Measurements from ENCODE around the gene CACHD1.
"Not testable (repeated sequence)": the region's sequence is repeated elsewhere in the genome, so short reads cannot be mapped to it uniquely, and the experiment has no call there.

The CACHD1 gene

DNA sequence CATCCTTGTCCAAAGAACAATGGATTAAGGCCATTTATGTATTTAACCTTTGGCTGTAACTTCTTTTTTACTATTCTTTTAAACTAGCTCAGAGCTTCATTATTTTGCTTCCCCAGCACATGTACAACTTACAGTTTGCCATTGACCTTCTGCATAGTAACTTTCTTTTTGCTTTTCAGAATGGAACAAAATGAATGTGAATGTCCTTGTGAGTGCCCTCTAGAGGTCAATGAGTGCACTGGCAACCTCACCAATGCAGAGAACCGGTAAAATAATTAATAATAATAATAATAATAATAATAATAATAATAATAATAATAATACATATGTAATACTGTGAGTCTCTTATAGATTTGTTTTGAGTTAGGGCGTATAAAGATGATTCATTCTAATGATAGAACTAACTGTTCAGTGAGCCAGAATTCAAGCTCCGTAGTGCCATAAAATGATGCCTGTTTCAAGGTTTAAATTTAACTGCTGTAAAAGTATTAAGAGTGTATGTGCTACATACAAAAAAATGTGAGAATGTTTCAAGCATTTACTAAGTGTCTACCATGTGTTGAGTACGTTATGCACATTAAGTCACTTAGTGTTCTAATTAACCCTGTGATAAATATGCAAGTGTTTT is 205.9 kb downstream of the CACHD1 start:
- peak; percentile 86 for DNase-seq

DNA sequence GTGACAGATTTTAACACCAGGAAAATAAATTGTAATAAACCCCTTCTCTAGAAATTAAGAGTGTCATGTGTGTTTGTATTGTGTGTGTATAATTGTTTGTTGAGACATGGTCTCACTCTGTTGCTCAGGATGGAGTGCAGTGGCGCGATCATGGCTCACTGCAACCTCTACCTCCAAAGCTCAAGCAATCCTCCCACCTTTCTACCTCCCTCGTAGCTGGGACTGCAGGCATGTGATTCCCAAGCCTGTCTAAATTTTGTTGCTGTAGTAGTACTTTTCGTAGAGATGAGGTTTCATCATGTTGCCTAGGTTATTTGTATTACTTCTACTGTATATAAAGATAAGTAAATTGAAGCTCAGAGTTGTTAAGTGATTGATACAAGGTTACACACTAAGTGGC is 206.5 kb downstream of the CACHD1 start:
- DNase-seq = peak; percentile 77

DNA sequence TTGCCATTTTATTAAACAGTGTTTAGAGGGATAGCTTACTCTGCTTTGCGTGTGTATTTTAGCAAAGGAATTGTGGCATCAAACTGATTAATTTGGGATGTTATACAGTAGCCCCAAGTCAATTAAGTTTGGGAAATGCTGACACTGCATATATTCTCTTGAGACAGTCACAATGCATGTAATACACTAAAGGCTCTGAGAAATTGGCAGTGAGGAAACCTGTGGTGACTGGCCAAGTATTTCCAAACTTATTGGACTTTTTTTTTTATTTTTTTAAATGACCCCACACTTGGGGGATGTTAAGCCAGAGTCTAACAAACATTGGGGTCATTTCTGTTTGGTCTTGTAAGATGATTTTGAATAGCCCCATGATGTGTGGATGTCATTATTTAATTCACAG is 207.6 kb downstream of the CACHD1 start:
- no peak for DNase-seq

DNA sequence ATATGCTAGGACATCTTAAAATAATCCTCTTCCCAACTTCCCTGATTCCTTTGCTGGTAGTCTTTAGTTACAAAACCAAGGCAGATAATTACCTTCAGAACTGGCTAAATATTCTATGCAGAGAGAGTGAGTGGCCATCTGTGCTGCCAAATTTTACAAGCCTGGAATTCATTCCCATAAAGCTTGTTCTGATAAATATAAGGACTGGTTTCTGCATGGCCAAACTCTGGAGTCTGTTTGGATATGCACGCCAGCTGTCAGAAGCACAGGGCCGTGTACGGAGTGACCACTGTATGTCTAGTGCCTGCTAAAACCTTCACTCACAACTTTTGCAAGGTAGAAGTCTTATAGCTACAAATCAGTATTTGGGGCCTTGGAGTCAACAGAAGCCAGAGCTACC is 208.4 kb downstream of the CACHD1 start:
- DNase-seq = no peak

DNA sequence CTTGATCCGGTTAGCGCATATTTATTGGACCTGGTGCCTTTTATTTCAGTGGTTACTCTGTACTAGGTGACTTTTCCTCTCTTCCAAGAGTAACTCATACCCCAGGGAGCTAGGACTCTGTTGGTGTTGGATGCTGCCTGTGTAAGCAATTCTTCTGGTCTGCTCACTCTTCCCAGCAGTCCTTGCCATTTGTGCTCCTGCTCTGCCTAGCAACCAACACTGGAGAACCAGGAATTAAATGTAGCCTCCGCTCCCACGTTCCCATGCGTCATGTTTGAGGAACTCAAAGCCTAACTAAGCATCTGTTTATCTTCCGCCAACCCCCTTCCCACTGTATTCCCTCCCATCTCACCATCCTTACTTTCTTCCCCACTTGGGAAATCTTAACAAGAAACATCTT is 209.2 kb downstream of the CACHD1 start:
- DNase-seq = no peak

DNA sequence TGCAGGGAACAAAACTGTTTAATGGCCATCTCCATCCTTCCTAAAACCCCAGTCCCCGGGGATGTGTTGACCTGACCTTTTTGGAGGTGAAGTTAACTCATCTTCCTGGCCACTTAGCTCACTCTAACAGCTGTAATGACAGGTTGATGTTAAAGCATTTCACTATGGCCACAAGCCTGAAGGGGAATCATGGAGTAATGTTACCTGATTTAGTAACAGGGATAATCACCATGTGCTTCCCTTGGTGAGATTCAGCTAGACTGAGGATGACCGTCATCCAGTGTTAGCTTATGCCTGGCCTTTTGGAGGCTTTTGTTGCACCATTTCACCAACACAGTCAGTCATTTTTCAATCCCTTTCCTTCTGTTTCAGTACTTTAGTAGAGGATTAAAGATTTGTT is 210.7 kb downstream of the CACHD1 start:
- DNase-seq = no peak

DNA sequence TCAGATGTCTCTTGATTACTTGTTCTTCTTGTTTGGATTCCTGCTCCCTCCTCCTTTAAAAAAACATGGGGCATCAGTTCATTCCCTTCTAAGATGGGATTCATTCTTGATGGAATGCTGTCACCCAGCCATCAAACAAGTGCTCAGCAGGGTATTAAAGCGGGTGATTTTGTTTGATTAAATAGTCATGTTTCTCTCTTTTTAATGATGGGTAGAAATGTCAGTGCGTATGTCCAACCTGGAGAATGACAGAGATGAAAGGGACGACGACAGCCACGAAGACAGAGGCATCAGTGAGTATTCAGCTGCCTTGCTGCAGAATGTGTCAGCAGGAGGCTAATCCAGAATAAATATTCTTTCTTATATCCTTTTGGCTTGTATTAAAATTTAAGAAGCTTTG is 211.1 kb downstream of the CACHD1 start:
- no peak for DNase-seq

DNA sequence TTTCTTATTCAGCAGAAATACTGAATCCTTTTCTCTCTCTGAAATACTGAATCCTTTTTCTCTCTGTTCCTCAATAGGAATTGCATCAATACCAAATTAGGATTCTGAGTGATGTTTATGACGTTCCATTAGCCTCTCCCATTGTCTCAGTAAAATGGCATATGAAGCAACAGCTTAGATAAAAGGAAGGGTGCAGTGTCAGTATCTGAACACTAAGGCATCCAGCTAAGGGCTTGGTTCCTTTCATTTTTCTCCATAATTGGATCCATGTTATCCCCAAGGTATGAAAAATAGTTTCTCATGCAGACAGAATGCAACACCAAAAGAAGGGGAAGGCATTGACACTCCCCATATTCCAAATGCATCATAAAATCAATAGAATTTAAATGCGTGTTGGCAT is 213.5 kb downstream of the CACHD1 start:
- no peak for DNase-seq

DNA sequence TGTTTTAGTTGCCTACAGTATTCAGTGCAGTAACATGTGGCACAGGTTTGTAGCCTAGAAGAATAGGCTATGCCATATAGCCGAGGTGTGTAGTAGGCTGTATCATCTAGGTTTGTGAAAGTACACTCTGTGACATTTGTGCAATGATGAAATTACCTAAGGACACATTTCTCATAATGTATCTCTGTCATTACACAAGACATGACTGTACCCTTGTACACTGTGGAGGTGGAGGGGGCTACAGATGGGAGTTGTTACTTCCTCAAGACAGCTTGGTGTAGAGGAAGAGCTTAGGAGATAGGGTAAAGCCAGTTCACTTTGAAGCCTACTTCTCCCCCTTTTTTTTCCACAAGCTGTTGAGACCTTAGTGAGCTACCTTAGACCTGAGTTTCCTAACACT is 215.3 kb downstream of the CACHD1 start:
- DNase-seq = no peak

DNA sequence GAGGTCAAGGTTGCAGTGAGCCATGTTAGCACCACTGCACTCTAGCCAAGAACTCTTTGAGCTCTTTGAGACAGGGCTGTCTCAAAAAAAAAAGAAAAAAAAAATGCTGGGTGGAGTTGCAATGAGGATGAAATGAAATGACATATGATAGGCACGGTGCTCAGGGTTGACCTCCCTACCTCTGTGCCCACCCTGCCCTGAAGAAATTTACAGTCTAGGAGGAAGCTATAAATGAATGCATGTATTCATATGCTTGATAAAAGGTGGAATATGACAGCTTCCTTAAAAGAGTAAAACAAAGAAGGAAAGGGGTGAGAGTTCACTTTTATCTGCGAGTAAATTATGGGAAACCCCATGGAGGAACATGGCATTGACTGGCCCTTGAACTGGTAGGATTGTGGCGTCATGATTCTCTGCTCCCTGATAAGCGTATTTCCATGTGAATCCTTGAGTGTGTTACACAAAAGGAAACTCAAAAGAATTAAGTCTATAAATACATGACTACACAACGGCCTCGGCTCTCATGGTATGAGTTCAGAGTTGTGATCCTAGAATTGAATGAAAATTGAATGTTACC is 215.9 kb downstream of the CACHD1 start:
- no peak for DNase-seq

DNA sequence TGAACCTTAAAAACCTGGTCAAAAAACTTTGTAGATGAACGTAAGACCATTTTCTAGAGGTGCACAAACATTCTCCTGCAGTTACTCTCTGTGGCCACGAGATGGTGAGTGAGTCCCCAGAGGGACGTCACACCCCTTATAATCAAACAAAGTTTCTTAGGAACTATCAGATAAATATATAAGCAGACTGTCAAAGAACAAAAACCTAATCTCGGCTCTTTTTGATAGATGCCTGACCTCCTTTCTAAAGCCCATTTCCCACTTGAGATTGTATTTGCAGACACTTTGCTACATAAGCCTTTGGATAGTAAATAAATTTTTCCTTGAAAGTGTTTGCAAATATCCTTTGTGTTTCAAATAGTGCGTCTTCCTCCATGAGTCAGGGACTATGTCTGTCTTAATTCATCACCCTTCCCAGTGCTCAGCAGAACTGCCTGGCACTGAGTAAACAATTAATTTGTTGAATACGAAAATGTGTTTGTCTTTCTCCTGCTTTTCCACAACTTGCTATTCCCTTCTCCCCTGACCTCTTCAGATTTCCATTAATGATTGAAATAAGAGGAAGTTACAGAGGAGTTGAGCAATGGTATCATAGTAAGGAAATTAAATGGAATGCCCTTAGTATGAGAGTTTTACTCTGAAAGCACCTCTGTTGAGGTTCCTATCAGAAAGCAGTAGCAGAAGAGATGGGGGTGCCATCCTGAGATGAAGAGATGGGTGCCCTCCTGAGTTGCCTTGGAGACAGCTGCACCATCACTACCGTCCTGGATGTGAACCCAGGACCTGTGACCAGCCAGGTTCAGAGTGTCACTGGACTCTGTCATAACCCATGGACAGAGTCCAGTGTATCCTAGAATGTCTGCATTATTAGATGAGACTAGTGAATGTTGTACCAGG is 217.1 kb downstream of the CACHD1 start:
- peak; percentile 85 for DNase-seq

DNA sequence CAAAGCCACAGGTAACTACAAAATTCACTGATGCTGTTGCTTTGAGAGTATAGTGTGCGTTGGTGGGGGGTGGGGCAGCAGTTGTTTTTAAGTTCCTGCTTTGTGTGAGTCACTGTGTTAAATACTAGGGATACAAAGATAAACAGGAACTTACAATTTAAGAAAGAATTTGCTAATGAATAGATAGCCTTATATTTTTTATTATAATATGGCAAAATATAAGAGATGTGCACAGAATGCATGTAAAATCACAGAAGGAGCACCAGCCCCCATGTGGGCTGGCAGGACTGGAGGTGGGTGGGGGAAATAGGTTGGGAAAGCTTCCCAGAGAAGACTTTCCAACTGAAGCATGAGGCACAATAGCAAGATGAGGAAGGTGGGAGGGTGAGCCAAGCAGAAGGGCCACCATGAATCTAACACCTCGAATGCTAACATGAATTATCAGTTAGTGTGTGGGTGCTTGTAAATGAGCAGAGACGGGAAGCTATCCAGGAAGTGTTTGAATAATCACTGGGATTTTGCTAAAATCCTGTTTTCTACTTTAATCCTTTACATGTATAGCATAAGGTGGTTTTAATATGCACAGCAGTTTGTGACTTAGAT is 217.9 kb downstream of the CACHD1 start:
- DNase-seq = peak; percentile 58

DNA sequence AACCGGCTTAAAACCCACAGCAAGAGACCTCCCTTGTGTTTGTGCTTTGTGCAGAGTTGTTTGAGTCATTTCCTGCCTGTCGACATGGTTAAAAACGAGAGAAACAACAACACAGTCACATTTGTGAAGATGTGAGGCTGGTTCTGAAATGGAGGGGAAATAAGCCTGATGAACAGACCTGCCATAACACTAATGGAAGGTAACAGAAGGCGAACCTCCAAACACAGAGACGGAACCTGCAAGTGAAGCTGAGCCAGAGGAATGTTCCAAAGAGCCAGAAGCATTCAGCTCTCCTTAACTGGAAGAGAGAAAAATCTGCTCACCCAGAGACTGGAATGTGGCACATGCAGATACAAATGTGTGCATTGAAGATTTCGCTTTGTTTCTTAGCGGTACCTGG is 221.7 kb downstream of the CACHD1 start:
- DNase-seq = no peak

DNA sequence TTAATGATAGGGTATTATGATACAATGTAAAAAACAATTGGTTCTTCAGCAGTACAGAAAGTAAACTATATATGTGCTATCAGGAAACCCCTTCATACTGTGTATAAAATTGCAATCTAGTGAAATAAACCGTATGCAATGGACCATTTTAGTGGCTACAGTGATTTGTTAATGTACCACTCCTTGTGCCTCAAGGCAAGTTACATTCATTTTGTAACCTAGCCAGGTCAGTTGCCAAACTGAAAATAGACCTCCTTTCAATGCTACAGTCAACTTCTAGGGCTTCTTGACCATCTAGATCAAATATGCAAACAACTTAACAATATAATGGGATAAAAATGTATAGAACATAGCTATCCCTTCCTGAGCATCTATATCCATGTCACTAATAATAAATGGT is 223.0 kb downstream of the CACHD1 start:
- DNase-seq = no peak

DNA sequence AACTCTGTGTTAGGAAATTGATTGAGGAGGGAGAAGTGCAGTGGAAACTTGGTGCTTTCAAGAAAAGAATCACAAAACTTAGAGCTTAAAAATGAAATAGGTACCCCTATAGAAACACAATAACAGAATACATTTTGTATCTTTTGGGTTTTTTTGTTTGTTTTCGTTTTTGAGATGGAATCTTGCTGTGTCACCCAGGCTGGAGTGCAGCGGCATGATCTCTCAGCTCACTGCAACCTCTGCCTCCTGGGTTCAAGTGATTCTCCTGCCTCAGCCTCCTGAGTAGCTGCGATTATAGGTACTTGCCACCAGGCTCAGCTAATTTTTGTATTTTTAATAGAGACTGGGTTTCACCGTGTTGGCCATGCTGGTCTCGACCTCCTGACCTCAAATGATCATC is 223.5 kb downstream of the CACHD1 start:
- no peak for DNase-seq

DNA sequence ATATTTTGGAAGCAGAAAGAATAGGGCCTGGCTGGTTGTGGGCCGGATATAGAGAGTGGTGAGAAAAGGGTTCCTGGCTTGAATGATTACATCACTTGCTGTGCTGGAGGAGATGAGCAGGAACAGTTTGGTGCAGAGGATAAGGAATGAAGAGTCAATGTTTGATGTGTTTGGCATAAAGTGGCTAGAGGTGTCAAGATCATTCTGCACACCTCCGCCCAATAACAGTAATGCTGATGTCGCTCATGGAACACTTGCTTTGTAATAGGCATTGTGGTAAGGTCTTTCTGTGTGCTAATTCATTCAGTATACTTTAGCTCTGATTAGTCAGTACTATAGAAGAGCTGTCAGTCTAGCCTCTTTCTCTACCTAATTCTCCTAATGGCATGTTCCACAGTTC is 226.9 kb downstream of the CACHD1 start:
- no peak for DNase-seq

DNA sequence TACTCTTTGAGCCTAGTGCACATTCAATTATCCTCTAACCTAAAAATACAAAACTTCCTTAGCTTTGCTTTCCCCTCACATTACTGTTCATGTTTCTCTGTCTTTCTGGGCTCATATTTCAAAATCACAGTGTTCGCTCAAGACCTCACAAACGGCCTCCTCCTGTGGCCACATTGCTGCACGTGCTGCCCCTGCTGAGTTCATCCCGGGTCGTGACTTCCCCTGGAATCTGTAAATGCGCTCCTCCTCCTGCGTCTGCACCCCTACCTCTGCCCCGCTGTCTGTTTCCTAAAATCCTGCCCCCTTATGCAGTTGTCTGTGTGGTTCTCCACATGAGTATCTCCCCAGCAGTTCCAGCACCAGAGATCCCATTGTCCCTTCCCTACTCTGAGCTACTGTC is 229.4 kb downstream of the CACHD1 start:
- no peak for DNase-seq

DNA sequence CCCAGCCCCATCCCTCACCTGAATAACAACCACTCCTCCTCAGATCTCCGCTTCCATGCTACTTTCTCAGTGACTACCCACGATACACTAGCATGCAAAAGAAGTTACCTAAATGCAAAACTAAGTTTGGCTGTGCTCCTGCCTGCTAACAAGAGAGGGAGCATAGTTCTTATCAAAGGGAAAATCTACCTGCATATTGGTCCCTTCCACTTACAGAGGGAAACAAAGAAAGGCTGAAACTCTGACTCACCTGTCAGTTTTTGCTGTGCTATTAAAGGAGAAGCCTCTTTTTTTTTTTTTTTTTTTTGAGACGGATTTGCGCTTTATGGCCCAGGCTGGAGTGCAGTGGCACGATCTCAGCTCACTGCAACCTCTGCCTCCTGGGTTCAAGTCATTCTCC is 231.1 kb downstream of the CACHD1 start:
- peak; percentile 54 for DNase-seq

DNA sequence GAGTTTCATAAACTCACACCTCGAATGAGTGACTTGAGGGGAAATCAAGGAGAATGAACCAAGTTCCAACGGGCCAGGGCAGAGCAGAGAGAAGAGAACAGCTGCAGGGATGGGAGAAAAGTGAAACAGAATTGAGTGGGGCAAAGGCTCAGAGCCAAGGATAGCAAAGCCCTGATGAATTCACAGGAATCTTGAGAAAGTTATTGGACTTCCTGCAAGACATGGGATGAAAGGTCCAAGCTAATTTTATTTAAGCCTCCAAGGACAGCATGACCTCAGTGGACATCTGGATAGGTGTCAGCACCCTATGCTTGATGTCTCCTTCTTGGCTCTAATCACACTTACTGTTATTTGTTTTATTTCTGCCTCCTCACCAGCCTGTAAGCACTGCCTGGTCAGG is 232.0 kb downstream of the CACHD1 start:
- DNase-seq = no peak

DNA sequence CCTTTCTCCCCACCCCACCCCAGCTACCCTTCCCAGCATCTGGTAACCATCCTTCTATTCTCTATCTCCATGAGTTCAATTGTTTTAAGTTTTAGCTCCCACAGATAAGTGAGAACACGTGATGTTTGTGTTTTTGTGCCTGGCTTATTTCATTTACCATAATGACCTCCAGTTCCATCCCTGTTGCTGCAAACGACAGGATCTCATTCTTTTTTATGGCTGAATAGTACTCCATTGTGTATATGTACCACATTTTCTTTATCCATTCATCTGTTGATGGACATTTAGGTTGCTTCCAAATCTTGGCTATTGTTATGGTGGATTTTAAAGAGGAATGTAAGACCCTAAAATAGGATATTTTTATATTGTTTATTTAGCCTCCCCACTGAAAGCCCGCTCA is 232.7 kb downstream of the CACHD1 start:
- not testable (repeated sequence) for DNase-seq

DNA sequence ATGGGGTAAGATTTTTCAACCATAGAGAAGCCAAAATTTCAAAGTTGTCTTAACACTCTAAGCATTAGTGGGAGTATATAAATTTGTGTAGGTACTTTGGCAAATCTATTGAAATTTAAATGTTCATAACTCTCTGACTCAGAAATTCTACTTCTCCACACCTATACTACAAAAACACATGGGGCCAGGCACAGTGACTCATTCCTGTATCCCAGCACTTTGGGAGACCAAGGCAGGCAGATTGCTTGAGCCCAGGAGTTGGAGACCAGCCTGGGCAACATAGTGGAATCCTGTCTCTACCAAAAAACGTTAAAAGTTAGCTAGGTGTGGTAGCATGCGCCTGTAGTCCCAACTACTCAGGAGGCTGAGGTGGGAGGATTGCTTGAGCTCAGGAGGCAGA is 233.7 kb downstream of the CACHD1 start:
- DNase-seq = no peak

DNA sequence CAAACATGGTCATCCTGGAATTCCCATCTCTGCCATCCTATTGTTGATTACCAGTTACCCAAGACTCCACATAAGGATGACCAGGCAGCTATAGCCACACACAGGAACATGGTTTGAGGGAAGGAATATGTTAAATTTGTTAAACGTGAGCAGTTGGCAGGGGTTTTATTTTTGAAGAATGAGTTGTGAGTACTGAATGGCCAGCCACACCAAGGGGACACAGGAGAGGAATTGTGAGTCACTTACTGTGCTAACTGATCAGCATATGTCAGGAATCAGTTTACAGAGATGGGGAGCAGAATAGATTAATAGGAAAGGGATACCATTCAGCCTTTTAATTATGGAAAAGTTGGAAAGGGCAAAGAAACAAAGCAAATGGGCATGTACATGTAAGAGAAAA is 235.7 kb downstream of the CACHD1 start:
- DNase-seq = no peak

DNA sequence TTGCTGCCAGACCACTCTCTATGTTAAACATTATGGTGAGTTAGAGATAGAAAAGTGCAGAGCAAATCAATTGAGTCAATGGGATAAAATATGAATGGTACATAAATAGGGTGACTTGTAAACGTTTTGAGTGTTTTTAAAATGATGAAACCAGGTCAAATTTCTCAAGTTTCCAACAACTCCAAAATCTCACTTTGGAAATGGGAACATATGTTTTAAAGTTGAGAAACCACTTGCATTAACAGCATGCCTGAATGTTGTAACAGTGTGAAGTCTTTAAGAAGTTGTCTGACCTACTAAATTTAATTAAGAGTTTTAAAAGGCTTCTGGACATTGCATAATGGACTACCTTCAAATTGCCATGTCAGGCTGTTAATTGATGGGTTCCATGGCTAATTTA is 241.3 kb downstream of the CACHD1 start:
- DNase-seq = no peak

DNA sequence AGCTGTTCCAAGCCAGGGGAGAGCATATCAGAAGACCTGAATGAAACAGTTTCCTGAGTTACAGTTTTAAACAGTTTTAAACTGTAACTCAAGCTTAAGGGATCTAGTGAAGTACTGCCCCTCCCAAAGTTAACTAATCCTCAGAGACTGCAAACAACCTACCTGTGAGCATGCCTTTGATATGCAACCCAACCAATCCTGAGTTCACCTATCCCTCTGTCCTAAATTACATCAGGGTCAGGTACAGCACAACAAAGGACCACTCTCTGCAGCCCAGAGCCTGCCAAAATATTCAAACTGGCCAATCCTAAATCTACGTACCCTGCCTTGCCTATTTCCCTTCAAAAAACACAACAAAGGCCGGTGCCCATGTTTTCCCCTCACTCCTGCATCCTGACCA is 242.1 kb downstream of the CACHD1 start:
- DNase-seq = no peak

Measured in DMS53 (cell line).